ENCODE measurements around the gene HOXC10. TPM values are rescaled to one million over a fixed set of nuclear protein-coding genes. Genes with fewer than 3 reads are reported as not detected.
A peak's percentile ranks its signal among the peaks of the same experiment; 100 is the strongest.

Gene HOXC10
- total and polyA plus RNA-seq, 2 donors (not counting 3 experiments of a cell fraction or from before 2014, with no cell fraction given) = 0.18 TPM; not detected in 1

DNA sequence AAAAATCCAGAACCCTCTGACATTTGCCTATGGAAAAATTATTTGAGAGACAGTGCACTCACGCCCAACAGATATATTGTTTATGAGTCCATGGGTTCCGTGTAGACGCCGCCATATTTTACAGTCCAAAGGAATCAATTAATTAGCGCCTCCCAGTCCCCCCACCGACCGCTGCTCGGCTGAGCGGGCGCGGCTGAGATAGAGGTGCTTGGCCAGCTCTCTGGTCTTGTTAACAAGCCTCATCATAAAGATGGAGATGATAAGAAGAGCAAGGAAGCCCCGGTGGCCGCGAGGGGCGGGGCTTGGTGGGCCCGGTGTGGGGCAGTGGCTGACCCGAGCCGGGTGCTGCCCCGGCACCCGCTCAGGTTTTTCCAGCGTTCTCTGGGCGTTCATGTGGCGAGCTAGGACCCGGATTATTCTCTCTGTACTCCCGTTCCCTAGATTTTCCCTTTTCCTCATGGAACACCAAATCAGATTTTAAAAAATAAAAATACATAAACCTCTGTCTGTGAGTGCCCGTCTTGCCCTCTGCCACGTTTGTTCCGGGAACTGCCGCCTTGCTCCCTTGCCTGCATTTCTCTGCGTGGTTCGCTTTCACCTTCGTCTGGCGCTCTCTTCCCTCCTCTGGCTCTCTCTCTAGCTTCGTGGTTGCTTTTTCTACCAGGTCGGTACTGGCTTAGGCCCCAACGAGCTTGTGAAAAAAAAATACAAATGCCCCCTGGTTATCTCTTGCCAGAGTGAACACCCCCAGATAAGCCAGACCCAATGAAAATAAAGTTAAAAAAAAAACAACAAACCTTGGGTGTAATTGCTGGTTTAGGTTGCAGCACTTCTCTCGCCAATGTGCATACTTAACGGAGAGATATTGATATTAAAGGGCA lies 21.3 kb upstream of the HOXC10 start:
- Histone ChIP-seq H3K9me3 (replicated peaks; ENCODE audit: control insufficient read depth, insufficient read depth, low read length) (no peaks in the 10 kb centered on the region), H3K9ac (replicated peaks; ENCODE audit: extremely low read depth, insufficient read depth, low read length) (no peak overlapping the region), H3K9me1 (replicated peaks; ENCODE audit: control insufficient read depth, extremely low read depth, insufficient read depth, low read length) (no peaks in the 10 kb centered on the region), H3K79me2 (ENCODE audit: control insufficient read depth, insufficient read depth, low read length) (no peaks in the 10 kb centered on the region), H3K4me2 (ENCODE audit: insufficient read depth, low read length) (no peak overlapping the region), H3K36me3 (ENCODE audit: control insufficient read depth in 2 of 2, extremely low read depth in 1 of 2, insufficient read depth in 2 of 2, low read length in 2 of 2) (no peaks in the 10 kb centered on the region), H3K27ac (ENCODE audit: insufficient read depth, low read depth, low read length) (no peak overlapping the region), H3K27me3 (ENCODE audit: control insufficient read depth in 2 of 2, insufficient read depth in 2 of 2, low read length in 2 of 2) (peaks cover 89 to 99% of the 10 kb centered on the region in 2 experiments), H3K4me3 (replicated peaks in 1 of 3; ENCODE audit: insufficient read depth in 1 of 3, low read depth in 1 of 3, low read length in 3 of 3) (no peak overlapping the region), H3K4me1 (ENCODE audit: control insufficient read depth, extremely low read depth, insufficient read depth, low read length) (no peaks in the 10 kb centered on the region), H2AFZ (ENCODE audit: low read depth, low read length) (no peak overlapping the region), H4K20me1 (replicated peaks; ENCODE audit: control insufficient read depth, extremely low read depth, insufficient read depth, low read length) (no peaks in the 10 kb centered on the region)
- FAIRE-seq (no peak), DNase-seq (ENCODE audit: low read depth, low spot score) (no peak)
- POLR2A ChIA-PET = no interaction called here
- BruUV-seq (replicated peaks) = no TSS peak
- CTCF ChIA-PET = no interaction called here
- no peak for TF ChIP-seq MYC (IDR thresholded peaks at IDR 0.05; ENCODE audit: low read depth, low read length)
- TF ChIP-seq POLR2A (IDR thresholded peaks at IDR 0.05; ENCODE audit: low read depth, low read length) = no peak
- TF ChIP-seq POLR2AphosphoS5 (IDR thresholded peaks at IDR 0.05; ENCODE audit: insufficient read depth, low read depth, low read length) = no peak
- no peak for TF ChIP-seq FOS (IDR thresholded peaks at IDR 0.05; ENCODE audit: borderline replicate concordance, insufficient read depth, low read length)
- TF ChIP-seq EZH2 (IDR thresholded peaks at IDR 0.05; ENCODE audit: borderline replicate concordance, low read depth, low read length, severe bottlenecking) = peak; percentile 68
- dilution Hi-C loops (cut with MboI; ENCODE audit: extremely low pct_ligation_motif_present, low sequenced_read_pairs) (no loop called here), intact Hi-C loops (cut with micrococcal nuclease) (no loop called here)

- TF ChIP-seq, protein P1, sequence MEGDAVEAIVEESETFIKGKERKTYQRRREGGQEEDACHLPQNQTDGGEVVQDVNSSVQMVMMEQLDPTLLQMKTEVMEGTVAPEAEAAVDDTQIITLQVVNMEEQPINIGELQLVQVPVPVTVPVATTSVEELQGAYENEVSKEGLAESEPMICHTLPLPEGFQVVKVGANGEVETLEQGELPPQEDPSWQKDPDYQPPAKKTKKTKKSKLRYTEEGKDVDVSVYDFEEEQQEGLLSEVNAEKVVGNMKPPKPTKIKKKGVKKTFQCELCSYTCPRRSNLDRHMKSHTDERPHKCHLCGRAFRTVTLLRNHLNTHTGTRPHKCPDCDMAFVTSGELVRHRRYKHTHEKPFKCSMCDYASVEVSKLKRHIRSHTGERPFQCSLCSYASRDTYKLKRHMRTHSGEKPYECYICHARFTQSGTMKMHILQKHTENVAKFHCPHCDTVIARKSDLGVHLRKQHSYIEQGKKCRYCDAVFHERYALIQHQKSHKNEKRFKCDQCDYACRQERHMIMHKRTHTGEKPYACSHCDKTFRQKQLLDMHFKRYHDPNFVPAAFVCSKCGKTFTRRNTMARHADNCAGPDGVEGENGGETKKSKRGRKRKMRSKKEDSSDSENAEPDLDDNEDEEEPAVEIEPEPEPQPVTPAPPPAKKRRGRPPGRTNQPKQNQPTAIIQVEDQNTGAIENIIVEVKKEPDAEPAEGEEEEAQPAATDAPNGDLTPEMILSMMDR (IDR thresholded peaks at IDR 0.05; ENCODE audit: extremely low read depth in 1 of 2, insufficient read depth in 1 of 2, low read depth in 1 of 2, low read length in 2 of 2) = no peak
- TF ChIP-seq JUN (IDR thresholded peaks at IDR 0.05; ENCODE audit: borderline replicate concordance, insufficient read depth, insufficient read length, low read depth) (no peak), FOS (IDR thresholded peaks at IDR 0.05; ENCODE audit: borderline replicate concordance, insufficient read depth, low read length) (no peak), POLR2AphosphoS5 (IDR thresholded peaks at IDR 0.05; ENCODE audit: insufficient read depth, low read depth, low read length) (no peak), POLR2A (IDR thresholded peaks at IDR 0.05; ENCODE audit: low read depth, low read length) (no peak), GATA2 (IDR thresholded peaks at IDR 0.05; ENCODE audit: insufficient read depth, insufficient read length, low read depth, low read length) (no peak), MYC (IDR thresholded peaks at IDR 0.05; ENCODE audit: low read depth, low read length) (no peak)
- TF ChIP-seq, protein P2, sequence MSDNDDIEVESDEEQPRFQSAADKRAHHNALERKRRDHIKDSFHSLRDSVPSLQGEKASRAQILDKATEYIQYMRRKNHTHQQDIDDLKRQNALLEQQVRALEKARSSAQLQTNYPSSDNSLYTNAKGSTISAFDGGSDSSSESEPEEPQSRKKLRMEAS (IDR thresholded peaks at IDR 0.05; ENCODE audit: insufficient read depth, insufficient read length) = no peak
- BruUV-seq (replicated peaks) = no TSS peak
- H3K4me3 ChIP-seq (replicated peaks in 1 of 3; ENCODE audit: insufficient read depth in 1 of 3, low read depth in 1 of 3, low read length in 3 of 3) = no peak overlapping the region
- no peak overlapping the region for H3K9ac ChIP-seq (replicated peaks; ENCODE audit: extremely low read depth, insufficient read depth, low read length)
- no peak for DNase-seq (ENCODE audit: low read depth, low spot score)
- H3K9me1 ChIP-seq (replicated peaks; ENCODE audit: control insufficient read depth, extremely low read depth, insufficient read depth, low read length) = no peaks in the 10 kb centered on the region
- no peak overlapping the region for H2AFZ ChIP-seq (ENCODE audit: low read depth, low read length)
- no peak for FAIRE-seq
- H3K4me1 ChIP-seq (ENCODE audit: control insufficient read depth, extremely low read depth, insufficient read depth, low read length) = no peaks in the 10 kb centered on the region
- dilution Hi-C loops (cut with MboI; ENCODE audit: extremely low pct_ligation_motif_present, low sequenced_read_pairs) (no loop called here), intact Hi-C loops (cut with micrococcal nuclease) (no loop called here)
- H3K36me3 ChIP-seq (ENCODE audit: control insufficient read depth in 2 of 2, extremely low read depth in 1 of 2, insufficient read depth in 2 of 2, low read length in 2 of 2) = no peaks in the 10 kb centered on the region
- no peaks in the 10 kb centered on the region for H3K9me3 ChIP-seq (replicated peaks; ENCODE audit: control insufficient read depth, insufficient read depth, low read length)
- H3K4me2 ChIP-seq (ENCODE audit: insufficient read depth, low read length) = no peak overlapping the region
- no peaks in the 10 kb centered on the region for H4K20me1 ChIP-seq (replicated peaks; ENCODE audit: control insufficient read depth, extremely low read depth, insufficient read depth, low read length)
- CTCF ChIA-PET = no interaction called here
- H3K79me2 ChIP-seq (ENCODE audit: control insufficient read depth, insufficient read depth, low read length) = no peaks in the 10 kb centered on the region
- POLR2A ChIA-PET = no interaction called here
- no peak overlapping the region for H3K27ac ChIP-seq (ENCODE audit: insufficient read depth, low read depth, low read length)
- H3K27me3 ChIP-seq (ENCODE audit: control insufficient read depth in 2 of 2, insufficient read depth in 2 of 2, low read length in 2 of 2) = peaks cover 91 to 100% of the 10 kb centered on the region in 2 experiments
These were observed 20.6 kb upstream of the HOXC10 start for GRCh38 chr12:53964315-53964713.

All from endothelial cell of umbilical vein (primary cell).